HL-60 (cell line): ENCODE results near the gene ASCL2.
A peak's percentile ranks its signal among the peaks of the same experiment; 100 is the strongest.

ENCODE experiments used
- DNase-seq, 2 experiments: peaks; one replicate each; pipeline ENCODE4 v3.0.0-alpha.2; 2010 to 2020; ENCODE audit warnings: low read depth in 1 of 2, low spot score in 1 of 2
- H3K27ac ChIP-seq: fragments of 250-450 bp; sonication (Bioruptor Pico); replicated peaks from 2 replicates; pipeline ENCODE4 v1.5.1; 2020; ENCODE audit warnings: mild to moderate bottlenecking, moderate library complexity
- H3K27me3 ChIP-seq: fragments of 250-450 bp; sonication (Bioruptor Pico); 2 replicates; pipeline ENCODE4 v1.5.1; 2021; ENCODE audit warnings: mild to moderate bottlenecking, moderate library complexity; ENCODE audit not compliant: insufficient read depth, poor library complexity, severe bottlenecking
- H3K4me3 ChIP-seq: replicated peaks from 2 replicates; pipeline ENCODE4 v1.5.1; 2011; ENCODE audit warnings: mild to moderate bottlenecking, control low read depth, low read length; ENCODE audit not compliant: insufficient read depth
- GABPA ChIP-seq: IDR thresholded peaks from 2 replicates; pipeline ENCODE4 v1.6.1; 2012; ENCODE audit warnings: low read depth
- POLR2AphosphoS5 ChIP-seq: IDR thresholded peaks from 2 replicates; pipeline ENCODE4 v1.6.1; 2012; ENCODE audit warnings: low read depth
- SPI1 ChIP-seq: IDR thresholded peaks from 2 replicates; pipeline ENCODE4 v1.6.1; 2012; ENCODE audit warnings: low read depth, mild to moderate bottlenecking, borderline replicate concordance
- TF ChIP-seq, protein P1 (sequence below): IDR thresholded peaks from 2 replicates; pipeline ENCODE4 v1.6.1; 2012; ENCODE audit warnings: low read depth; ENCODE audit not compliant: insufficient replicate concordance
- TF ChIP-seq, protein P2 (sequence below): IDR thresholded peaks from one replicate; pipeline ENCODE4 v1.5.1; 2011; ENCODE audit warnings: low read length, control low read depth, inconsistent platforms; ENCODE audit not compliant: insufficient read depth

ASCL2 gene

DNA sequence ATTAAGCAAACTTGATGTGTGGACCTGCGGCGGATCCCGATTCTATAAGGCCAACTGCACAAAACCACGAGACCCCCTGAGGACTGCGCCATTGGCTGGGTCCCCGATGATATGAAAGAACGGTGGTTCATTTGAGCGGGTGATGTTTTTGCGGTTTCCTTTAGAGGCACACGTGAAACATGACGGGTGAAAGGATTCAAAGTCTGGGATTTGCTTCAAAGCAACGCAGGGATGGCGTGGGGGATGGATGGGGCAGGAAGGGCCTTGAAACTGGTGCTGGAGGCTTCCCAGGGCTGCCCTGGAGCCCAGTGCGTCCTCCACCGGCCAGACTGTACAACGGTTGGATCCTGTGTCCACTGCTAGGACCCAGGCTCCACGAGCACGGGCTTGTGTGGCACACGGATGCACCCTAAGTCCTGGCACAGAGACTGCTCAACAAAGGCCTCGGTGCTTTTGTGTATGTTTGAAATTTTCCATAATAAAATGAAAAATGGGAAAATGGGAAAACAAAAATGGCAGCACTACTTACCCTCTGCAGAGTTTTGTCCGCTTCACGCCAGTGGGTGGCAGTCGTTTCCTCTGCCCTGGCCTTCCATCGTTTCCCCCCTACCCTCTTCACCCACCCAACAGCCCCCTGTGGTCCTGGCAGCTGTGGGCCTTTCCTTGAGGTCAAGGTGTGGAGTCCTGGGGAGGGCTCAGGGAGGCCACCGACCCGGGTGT is 3.6 kb downstream of the ASCL2 start:
- DNase-seq, result no peak
- Histone ChIP-seq H3K27ac (no peak overlapping the region), H3K27me3 (peaks cover 16% of the 10 kb centered on the region), H3K4me3 (no peak overlapping the region)
- no peak for TF ChIP-seq SPI1
- TF ChIP-seq, protein P1, sequence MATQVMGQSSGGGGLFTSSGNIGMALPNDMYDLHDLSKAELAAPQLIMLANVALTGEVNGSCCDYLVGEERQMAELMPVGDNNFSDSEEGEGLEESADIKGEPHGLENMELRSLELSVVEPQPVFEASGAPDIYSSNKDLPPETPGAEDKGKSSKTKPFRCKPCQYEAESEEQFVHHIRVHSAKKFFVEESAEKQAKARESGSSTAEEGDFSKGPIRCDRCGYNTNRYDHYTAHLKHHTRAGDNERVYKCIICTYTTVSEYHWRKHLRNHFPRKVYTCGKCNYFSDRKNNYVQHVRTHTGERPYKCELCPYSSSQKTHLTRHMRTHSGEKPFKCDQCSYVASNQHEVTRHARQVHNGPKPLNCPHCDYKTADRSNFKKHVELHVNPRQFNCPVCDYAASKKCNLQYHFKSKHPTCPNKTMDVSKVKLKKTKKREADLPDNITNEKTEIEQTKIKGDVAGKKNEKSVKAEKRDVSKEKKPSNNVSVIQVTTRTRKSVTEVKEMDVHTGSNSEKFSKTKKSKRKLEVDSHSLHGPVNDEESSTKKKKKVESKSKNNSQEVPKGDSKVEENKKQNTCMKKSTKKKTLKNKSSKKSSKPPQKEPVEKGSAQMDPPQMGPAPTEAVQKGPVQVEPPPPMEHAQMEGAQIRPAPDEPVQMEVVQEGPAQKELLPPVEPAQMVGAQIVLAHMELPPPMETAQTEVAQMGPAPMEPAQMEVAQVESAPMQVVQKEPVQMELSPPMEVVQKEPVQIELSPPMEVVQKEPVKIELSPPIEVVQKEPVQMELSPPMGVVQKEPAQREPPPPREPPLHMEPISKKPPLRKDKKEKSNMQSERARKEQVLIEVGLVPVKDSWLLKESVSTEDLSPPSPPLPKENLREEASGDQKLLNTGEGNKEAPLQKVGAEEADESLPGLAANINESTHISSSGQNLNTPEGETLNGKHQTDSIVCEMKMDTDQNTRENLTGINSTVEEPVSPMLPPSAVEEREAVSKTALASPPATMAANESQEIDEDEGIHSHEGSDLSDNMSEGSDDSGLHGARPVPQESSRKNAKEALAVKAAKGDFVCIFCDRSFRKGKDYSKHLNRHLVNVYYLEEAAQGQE, result no peak
- TF ChIP-seq GABPA, result no peak
- TF ChIP-seq, protein P2, sequence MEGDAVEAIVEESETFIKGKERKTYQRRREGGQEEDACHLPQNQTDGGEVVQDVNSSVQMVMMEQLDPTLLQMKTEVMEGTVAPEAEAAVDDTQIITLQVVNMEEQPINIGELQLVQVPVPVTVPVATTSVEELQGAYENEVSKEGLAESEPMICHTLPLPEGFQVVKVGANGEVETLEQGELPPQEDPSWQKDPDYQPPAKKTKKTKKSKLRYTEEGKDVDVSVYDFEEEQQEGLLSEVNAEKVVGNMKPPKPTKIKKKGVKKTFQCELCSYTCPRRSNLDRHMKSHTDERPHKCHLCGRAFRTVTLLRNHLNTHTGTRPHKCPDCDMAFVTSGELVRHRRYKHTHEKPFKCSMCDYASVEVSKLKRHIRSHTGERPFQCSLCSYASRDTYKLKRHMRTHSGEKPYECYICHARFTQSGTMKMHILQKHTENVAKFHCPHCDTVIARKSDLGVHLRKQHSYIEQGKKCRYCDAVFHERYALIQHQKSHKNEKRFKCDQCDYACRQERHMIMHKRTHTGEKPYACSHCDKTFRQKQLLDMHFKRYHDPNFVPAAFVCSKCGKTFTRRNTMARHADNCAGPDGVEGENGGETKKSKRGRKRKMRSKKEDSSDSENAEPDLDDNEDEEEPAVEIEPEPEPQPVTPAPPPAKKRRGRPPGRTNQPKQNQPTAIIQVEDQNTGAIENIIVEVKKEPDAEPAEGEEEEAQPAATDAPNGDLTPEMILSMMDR, result no peak
- TF ChIP-seq POLR2AphosphoS5, result no peak

DNA sequence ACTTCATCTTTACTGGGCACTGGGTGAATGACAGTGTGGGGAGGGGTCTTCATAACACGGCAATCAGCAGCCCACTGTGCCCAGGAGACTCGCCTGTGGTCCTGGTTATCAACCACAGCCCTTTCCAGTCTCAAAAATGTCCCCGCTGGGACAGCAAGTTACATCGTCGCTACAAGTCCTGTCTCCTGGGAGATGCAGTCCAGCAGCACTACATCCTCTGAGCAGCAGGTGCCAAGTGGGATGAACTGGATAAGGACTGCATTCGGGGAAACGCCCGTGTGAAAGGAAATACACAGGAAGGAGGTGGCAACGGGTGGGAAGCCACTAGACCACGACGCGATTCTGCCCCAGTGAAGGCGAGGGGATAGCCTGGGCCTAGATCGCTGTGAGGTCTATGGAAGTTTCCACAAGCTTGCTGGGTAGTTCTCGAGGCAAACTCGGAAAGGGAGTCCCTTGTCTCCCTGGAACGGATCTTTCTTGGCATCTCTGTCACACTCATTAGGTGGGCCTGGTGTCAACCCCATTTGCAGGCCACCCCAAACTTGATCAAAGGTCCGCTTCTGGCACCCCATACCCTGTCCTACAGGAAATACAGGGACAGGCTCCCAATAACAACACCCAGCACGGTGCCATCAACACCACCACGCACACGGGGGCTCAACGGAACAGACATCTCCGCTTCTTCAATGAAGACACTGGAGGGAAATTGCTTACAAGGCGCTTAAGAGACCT is 4.4 kb downstream of the ASCL2 start:
- no peak for DNase-seq
- TF ChIP-seq GABPA (no peak), POLR2AphosphoS5 (no peak), SPI1 (no peak)
- TF ChIP-seq, protein P1, result no peak
- TF ChIP-seq, protein P2, result no peak
- no peak overlapping the region for H3K27ac ChIP-seq
- H3K27me3 ChIP-seq, result peaks cover 8% of the 10 kb centered on the region
- H3K4me3 ChIP-seq, result no peak overlapping the region

DNA sequence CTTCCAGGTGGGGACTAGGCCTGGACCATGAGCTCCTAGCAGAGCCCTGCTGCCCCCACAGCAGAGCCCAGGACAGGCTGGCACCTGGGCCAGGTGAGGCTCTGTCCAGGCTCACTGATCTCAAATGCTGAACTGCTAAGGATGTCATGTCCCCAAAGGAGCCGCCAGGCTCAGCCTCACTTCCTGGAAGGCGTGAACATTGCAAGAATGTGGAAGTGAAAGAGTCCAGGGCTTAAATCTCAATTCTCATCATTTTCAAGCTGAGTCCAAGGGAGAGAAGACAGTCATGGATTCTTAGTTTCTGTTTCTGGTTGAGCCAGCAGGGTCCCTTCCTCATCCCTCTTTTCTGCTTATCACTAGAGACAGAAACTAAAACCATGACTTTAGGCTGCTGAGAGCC is 5.0 kb downstream of the ASCL2 start:
- peaks cover 2% of the 10 kb centered on the region for H3K27me3 ChIP-seq
- TF ChIP-seq SPI1 (peak; percentile 55; the same call in 1 of the 2 replicates), GABPA (no peak)
- TF ChIP-seq, protein P2, result no peak
- H3K27ac ChIP-seq, result no peak overlapping the region
- DNase-seq, result peak in 1 of 2 experiments; percentile 12
- H3K4me3 ChIP-seq, result no peak overlapping the region
